H1 (cell line): ENCODE data around the gene MCC. TPM values are rescaled to one million over a fixed set of nuclear protein-coding genes. Genes with fewer than 3 reads are reported as not detected.

Experiments
- CTCF ChIA-PET: fragments of 300-600 bp; sonication (Branson Sonifier 250); formaldehyde crosslinking; loops from one replicate; lab custom pipeline; 2021; ENCODE audit not compliant: partially characterized antibody; lab: Charles Lee
- POLR2A ChIA-PET: fragments of 300-600 bp; sonication (Branson Sonifier 250); formaldehyde crosslinking; loops from one replicate; lab custom pipeline; 2021; ENCODE audit warnings: inconsistent platforms; ENCODE audit not compliant: partially characterized antibody; lab: Charles Lee
- DNase-seq, 2 experiments: peaks; one replicate each; pipeline versions ENCODE4 v3.0.0 to v3.0.0-alpha.2; 2010 to 2022; ENCODE audit warnings: low spot score in 2 of 2, low read depth in 1 of 2, mixed read lengths in 1 of 2
- FAIRE-seq: peaks from 2 replicates; lab custom pipeline; 2011; peaks lifted over from hg19 to GRCh38; lab: Jason Lieb, UNC
- H2AFZ ChIP-seq: 2 replicates; pipeline ENCODE4 v1.8.1; 2012; ENCODE audit warnings: low read length, inconsistent platforms
- H2AK5ac ChIP-seq: 2 replicates; pipeline ENCODE4 v1.6.1; 2013; ENCODE audit warnings: low read depth, low read length
- H2BK120ac ChIP-seq: replicated peaks from 2 replicates; pipeline ENCODE3; 2013; ENCODE audit warnings: low read depth, low read length, inconsistent platforms
- H2BK12ac ChIP-seq: 2 replicates; pipeline ENCODE4 v1.6.1; 2013; ENCODE audit warnings: low read depth, low read length
- H2BK15ac ChIP-seq: 2 replicates; pipeline ENCODE4 v1.6.1; 2013; ENCODE audit warnings: low read length
- H2BK20ac ChIP-seq: 2 replicates; pipeline ENCODE4 v1.6.1; 2013; ENCODE audit warnings: low read length
- H2BK5ac ChIP-seq: 2 replicates; pipeline ENCODE4 v1.6.1; 2013; ENCODE audit warnings: low read depth, low read length
- H3K14ac ChIP-seq: 2 replicates; pipeline ENCODE4 v1.6.1; 2013; ENCODE audit warnings: inconsistent platforms; ENCODE audit not compliant: insufficient read length
- H3K18ac ChIP-seq: 2 replicates; pipeline ENCODE4 v1.6.1; 2013; ENCODE audit warnings: low read length; ENCODE audit errors: extremely low read depth
- H3K23ac ChIP-seq: 2 replicates; pipeline ENCODE4 v1.6.1; 2013; ENCODE audit warnings: inconsistent platforms; ENCODE audit not compliant: insufficient read length
- H3K23me2 ChIP-seq: 2 replicates; pipeline ENCODE4 v1.6.1; 2013; ENCODE audit warnings: low read depth, low read length
- H3K27ac ChIP-seq: 2 replicates; pipeline ENCODE4 v1.6.1; 2011; ENCODE audit warnings: low read depth, low read length, inconsistent platforms
- H3K27me3 ChIP-seq, 4 experiments: replicated peaks in 1 of 4; 1 replicate in 1 of 4; 2 replicates in 3 of 4; pipeline versions ENCODE4 v1.6.1 to v1.8.1; 2011 to 2013; ENCODE audit warnings: low read length in 3 of 4, mild to moderate bottlenecking in 3 of 4, inconsistent platforms in 2 of 4, mixed read lengths in 2 of 4, moderate library complexity in 1 of 4; ENCODE audit not compliant: control insufficient read depth in 3 of 4, insufficient read depth in 3 of 4; ENCODE audit errors: extremely low read depth in 1 of 4
- H3K36me3 ChIP-seq, 4 experiments: 2 replicates each; pipeline versions ENCODE4 v1.6.1 to v1.8.1; 2011 to 2013; ENCODE audit warnings: mild to moderate bottlenecking in 4 of 4, low read length in 3 of 4, moderate library complexity in 2 of 4, control low read depth in 1 of 4, inconsistent platforms in 1 of 4; ENCODE audit not compliant: insufficient read depth in 4 of 4, control insufficient read depth in 2 of 4
- H3K4ac ChIP-seq: replicated peaks from 2 replicates; pipeline ENCODE3; 2013; ENCODE audit warnings: low read length, low read depth, mixed read lengths, inconsistent platforms; ENCODE audit not compliant: insufficient read length
- H3K4me1 ChIP-seq, 4 experiments: replicated peaks in 1 of 4; 1 replicate in 1 of 4; 2 replicates in 3 of 4; pipeline versions ENCODE4 v1.6.1 to v1.8.1; 2011 to 2013; ENCODE audit warnings: low read length in 3 of 4, inconsistent platforms in 2 of 4, mixed read lengths in 1 of 4; ENCODE audit not compliant: insufficient read depth in 4 of 4, control insufficient read depth in 3 of 4
- H3K4me2 ChIP-seq, 2 experiments: 2 replicates each; pipeline versions ENCODE4 v1.6.1 to v1.8.1; 2011 to 2013; ENCODE audit warnings: low read depth in 2 of 2, low read length in 2 of 2, control low read depth in 1 of 2, inconsistent platforms in 1 of 2, mild to moderate bottlenecking in 1 of 2; ENCODE audit not compliant: insufficient read depth in 1 of 2
- H3K4me3 ChIP-seq, 4 experiments: fragments of 200-600, 300-600 bp in 1 of 4; sonication (generic), shearing (Covaris generic), sonication (Bioruptor Twin) in 1 of 4; 2 replicates each; pipeline versions ENCODE4 v1.5.1 to v1.8.1; 2011 to 2016; ENCODE audit warnings: low read length in 4 of 4, low read depth in 3 of 4, control low read depth in 2 of 4, inconsistent platforms in 2 of 4, mild to moderate bottlenecking in 2 of 4, mixed read lengths in 1 of 4, moderate library complexity in 1 of 4; ENCODE audit not compliant: insufficient read depth in 2 of 4; ENCODE audit errors: extremely low read depth in 1 of 4
- H3K56ac ChIP-seq: replicated peaks from 2 replicates; pipeline ENCODE3; 2013; ENCODE audit warnings: low read depth, mild to moderate bottlenecking, mixed read lengths, low read length, inconsistent platforms; ENCODE audit not compliant: insufficient read length
- H3K79me1 ChIP-seq: 2 replicates; pipeline ENCODE4 v1.6.1; 2013; ENCODE audit warnings: low read depth, low read length, control low read depth
- H3K79me2 ChIP-seq, 2 experiments: 2 replicates each; pipeline versions ENCODE4 v1.6.1 to v1.8.1; 2012 to 2013; ENCODE audit warnings: low read length in 2 of 2, mild to moderate bottlenecking in 2 of 2, inconsistent platforms in 1 of 2; ENCODE audit not compliant: insufficient read depth in 2 of 2, control insufficient read depth in 1 of 2
- H3K9ac ChIP-seq, 4 experiments: replicated peaks in 1 of 4; 1 replicate in 1 of 4; 2 replicates in 3 of 4; pipeline versions ENCODE4 v1.6.1 to v1.8.1; 2011 to 2013; ENCODE audit warnings: low read depth in 3 of 4, low read length in 3 of 4, control low read depth in 2 of 4, mild to moderate bottlenecking in 2 of 4, moderate library complexity in 2 of 4, inconsistent platforms in 1 of 4; ENCODE audit errors: extremely low read depth in 1 of 4
- H3K9me3 ChIP-seq, 2 experiments: 2 replicates each; pipeline versions ENCODE4 v1.6.1 to v1.8.1; 2012 to 2013; ENCODE audit warnings: mild to moderate bottlenecking in 2 of 2, moderate library complexity in 2 of 2, control low read depth in 1 of 2, inconsistent platforms in 1 of 2, low read depth in 1 of 2, low read length in 1 of 2, mixed read lengths in 1 of 2; ENCODE audit not compliant: insufficient read depth in 2 of 2
- H4K20me1 ChIP-seq, 2 experiments: replicated peaks in 1 of 2; 2 replicates each; pipeline versions ENCODE3 to v1.8.1; 2011 to 2013; ENCODE audit warnings: inconsistent platforms in 2 of 2, low read length in 2 of 2, mild to moderate bottlenecking in 1 of 2; ENCODE audit not compliant: insufficient read depth in 2 of 2, control insufficient read depth in 1 of 2
- H4K5ac ChIP-seq: 2 replicates; pipeline ENCODE4 v1.6.1; 2013; ENCODE audit warnings: low read length, low read depth, mixed read lengths, inconsistent platforms; ENCODE audit not compliant: insufficient read length
- H4K8ac ChIP-seq: 2 replicates; pipeline ENCODE4 v1.8.0; 2013; ENCODE audit warnings: mild to moderate bottlenecking, moderate library complexity, low read length, inconsistent platforms; ENCODE audit not compliant: insufficient read depth; ENCODE audit errors: extremely low read depth
- H4K91ac ChIP-seq: replicated peaks from 2 replicates; pipeline ENCODE3; 2013; ENCODE audit warnings: low read length, mixed read lengths, inconsistent platforms; ENCODE audit not compliant: insufficient read length
- ASH2L ChIP-seq: fragments of 200-600, 300-600 bp; sonication (generic); IDR thresholded peaks from one replicate; pipeline ENCODE4 v1.7.1; 2017; ENCODE audit warnings: low read length
- CBX5 ChIP-seq: fragments of 300-800, 300-1000 bp; sonication (generic); IDR thresholded peaks from 2 replicates; pipeline ENCODE4 v1.7.1; 2016; ENCODE audit warnings: antibody characterized with exemption, low read length, low read depth
- CTBP2 ChIP-seq: IDR thresholded peaks from 2 replicates; pipeline ENCODE4 v1.7.0; 2011; ENCODE audit warnings: borderline replicate concordance, mild to moderate bottlenecking, moderate library complexity, mixed read lengths, low read length; ENCODE audit not compliant: insufficient read depth, insufficient read length
- EGR1 ChIP-seq: IDR thresholded peaks from 2 replicates; pipeline ENCODE4 v1.6.1; 2011; ENCODE audit warnings: low read depth, low read length, borderline replicate concordance
- FOSL1 ChIP-seq: IDR thresholded peaks from 2 replicates; pipeline ENCODE4 v1.6.1; 2011; ENCODE audit warnings: mild to moderate bottlenecking, low read depth, low read length, moderate library complexity; ENCODE audit not compliant: insufficient read depth
- GTF2F1 ChIP-seq: IDR thresholded peaks from 2 replicates; pipeline ENCODE4 v1.6.1; 2012; ENCODE audit warnings: low read depth, low read length, improper control_type of control experiment, borderline replicate concordance
- NRF1 ChIP-seq: IDR thresholded peaks from 2 replicates; pipeline ENCODE4 v1.6.1; 2011; ENCODE audit warnings: mild to moderate bottlenecking, low read depth, low read length, improper control_type of control experiment
- RBBP5 ChIP-seq: IDR thresholded peaks from 2 replicates; pipeline ENCODE4 v1.7.1; 2012; ENCODE audit warnings: low read depth, mild to moderate bottlenecking, inconsistent platforms, low read length, moderate library complexity, borderline replicate concordance
- SP1 ChIP-seq: IDR thresholded peaks from 2 replicates; pipeline ENCODE4 v1.6.1; 2011; ENCODE audit warnings: low read depth, low read length
- TEAD4 ChIP-seq: IDR thresholded peaks from 2 replicates; pipeline ENCODE4 v1.6.1; 2012; ENCODE audit warnings: low read depth, low read length, inconsistent platforms, mixed read lengths
- WGBS, 2 experiments: shearing (Covaris generic) in 1 of 2; methylation state at CpG; one replicate each; pipeline versions ENCODE4 v1.1.6 to v1.1.7; 2013 to 2015; ENCODE audit warnings: low lambda C conversion rate in 2 of 2, mixed read lengths in 2 of 2, inconsistent platforms in 1 of 2, low coverage in 1 of 2, missing lambda C conversion rate in 1 of 2; ENCODE audit not compliant: insufficient replicate concordance in 2 of 2, insufficient coverage in 1 of 2, insufficient read length in 1 of 2; ENCODE audit errors: extremely low coverage in 1 of 2, missing lambda C conversion rate in 1 of 2; 5-methylcytosine and 5-hydroxymethylcytosine counted together
- polyA plus RNA-seq, 7 experiments: library from polyadenylated mRNA; depleted of rRNA in 3 of 7; stranded (reverse) in 5 of 7; unstranded in 2 of 7; fragments of >200 nt in 5 of 7; fragments of 200-250 nt in 2 of 7; gene quantifications; 1 replicate in 5 of 7; 2 replicates in 1 of 7; 4 replicates in 1 of 7; pipeline versions ENCODE4 v1.2.1 to v1.2.3, GENCODE V29; 2011 to 2013; ENCODE audit warnings: missing spikeins in 2 of 7, mixed read lengths in 2 of 7
- total RNA-seq: library from RNA; stranded (reverse); fragmentation: NEBNext Ultra II Directional; extraction: Animal tissue kit (Norgen Biotek cat#: 25700); gene quantifications from 2 replicates; pipeline ENCODE4 v1.2.1, GENCODE V29; 2021

MCC gene
- total and polyA plus RNA-seq, 2 of the 8 experiments (the other 6 are each of a cell fraction or from before 2014, with no cell fraction given): 2.6 to 18.3 TPM

GRCh38 chr5:113252066-113252465 is 236.2 kb downstream of the MCC start:
- 93% methylated on average over 7 of the region's 7 CpGs; no CpG with 5 or more reads in 1 of the 2 experiments for WGBS, 2 experiments
- H3K4ac ChIP-seq: no peak overlapping the region
- H3K79me1 ChIP-seq: no peaks in the 10 kb centered on the region
- no peaks in the 10 kb centered on the region; a peak in 1 of 7 replicates for H3K4me1 ChIP-seq
- peaks cover 0 to 10% of the 10 kb centered on the region in 2 experiments; a peak in 1 of 4 replicates for H3K9me3 ChIP-seq
- no peak overlapping the region for H3K23ac ChIP-seq
- H4K5ac ChIP-seq: no peak overlapping the region
- H2BK15ac ChIP-seq: no peak overlapping the region
- no peak overlapping the region for H2BK20ac ChIP-seq
- H3K27ac ChIP-seq: no peak overlapping the region
- ChIA-PET CTCF (interaction anchor here (0.9 to 1.6 kb wide), 2 partner anchors 11 to 12 kb away, joined by 3 read pairs; no protein-coding TSS in a partner anchor), POLR2A (no interaction called here)
- no peak overlapping the region for H3K18ac ChIP-seq
- H3K27me3 ChIP-seq: 0 out of 7 replicates have a peak, but pooled peaks cover 0 to 2% (median 0%) of the 10 kb centered on the region in 4 experiments
- H2BK120ac ChIP-seq: no peak overlapping the region
- H3K23me2 ChIP-seq: no peaks in the 10 kb centered on the region
- no peak overlapping the region for H3K14ac ChIP-seq
- no peak overlapping the region for H4K8ac ChIP-seq
- H2AK5ac ChIP-seq: no peak overlapping the region
- H4K20me1 ChIP-seq: no peaks in the 10 kb centered on the region
- peaks cover 3 to 10% of the 10 kb centered on the region in 2 experiments; a peak in 3 of 4 replicates for H3K79me2 ChIP-seq
- no peak overlapping the region for H3K4me3 ChIP-seq
- H2BK5ac ChIP-seq: no peak overlapping the region
- no peak overlapping the region for H3K9ac ChIP-seq
- no peak overlapping the region for H2AFZ ChIP-seq
- H2BK12ac ChIP-seq: no peak overlapping the region
- no peak overlapping the region for H4K91ac ChIP-seq
- no peak overlapping the region for H3K4me2 ChIP-seq
- DNase-seq (no peak), FAIRE-seq (no peak)
- no peaks in the 10 kb centered on the region for H3K36me3 ChIP-seq
- H3K56ac ChIP-seq: no peak overlapping the region
- TF ChIP-seq EGR1 (no peak), CTBP2 (no peak), NRF1 (no peak), RBBP5 (no peak), CBX5 (no peak), TEAD4 (no peak), GTF2F1 (no peak), SP1 (no peak), FOSL1 (no peak), ASH2L (no peak)
